Gastroesophageal sphincter (tissue), 3 donors: Measurements from ENCODE around the gene PGRMC2.

ENCODE experiments used
- CTCF ChIP-seq, 4 experiments: fragments of 200-600 bp in 2 of 4; fragments of 450-650 bp in 2 of 4; sonication (generic) in 1 of 4; IDR thresholded peaks; one replicate each; pipeline ENCODE4 v1.5.1; 2017 to 2019; ENCODE audit warnings: antibody characterized with exemption in 4 of 4, mild to moderate bottlenecking in 2 of 4, moderate library complexity in 2 of 4
- POLR2A ChIP-seq, 2 donors: fragments of 450-650 bp; IDR thresholded peaks; one replicate each; pipeline ENCODE4 v1.6.1; 2017; ENCODE audit warnings: antibody characterized with exemption in 2 of 2, mild to moderate bottlenecking in 2 of 2, moderate library complexity in 1 of 2

- no peak for TF ChIP-seq POLR2A (IDR thresholded peaks at IDR 0.05)
- TF ChIP-seq CTCF (IDR thresholded peaks at IDR 0.05): no peak
Measured at GRCh38 chr4:128299848-128300247, 12.2 kb upstream of the PGRMC2 start.
